GM18511 (cell line): Measurements from ENCODE around the gene PRKN.

Experiments used
- ATAC-seq: cut with Tn5 transposase; IDR thresholded peaks from one replicate; pipeline ENCODE4 v1.9.1; 2021; ENCODE audit warnings: mild to moderate bottlenecking, moderate library complexity; ENCODE audit not compliant: unreplicated experiment

PRKN gene

DNA sequence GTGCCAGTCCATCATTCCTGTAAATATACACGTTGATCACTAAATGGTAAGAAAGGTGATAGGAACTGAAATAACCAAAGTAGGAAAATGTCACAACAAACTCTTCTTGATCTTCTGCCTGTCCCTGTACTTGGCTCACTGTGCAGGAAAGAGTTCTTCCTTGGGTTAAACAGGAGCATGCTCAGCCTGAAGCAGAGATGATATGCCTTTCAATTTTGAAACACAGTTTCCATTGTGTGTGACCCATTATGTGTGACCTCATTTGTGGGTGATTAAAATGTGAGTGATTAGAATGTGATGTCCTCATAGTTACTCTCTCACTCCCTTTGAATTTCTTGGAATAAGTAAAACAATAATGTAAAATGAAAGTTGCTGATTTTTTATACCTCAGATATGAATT lies 1026.5 kb downstream of the PRKN start:
- no peak for ATAC-seq

DNA sequence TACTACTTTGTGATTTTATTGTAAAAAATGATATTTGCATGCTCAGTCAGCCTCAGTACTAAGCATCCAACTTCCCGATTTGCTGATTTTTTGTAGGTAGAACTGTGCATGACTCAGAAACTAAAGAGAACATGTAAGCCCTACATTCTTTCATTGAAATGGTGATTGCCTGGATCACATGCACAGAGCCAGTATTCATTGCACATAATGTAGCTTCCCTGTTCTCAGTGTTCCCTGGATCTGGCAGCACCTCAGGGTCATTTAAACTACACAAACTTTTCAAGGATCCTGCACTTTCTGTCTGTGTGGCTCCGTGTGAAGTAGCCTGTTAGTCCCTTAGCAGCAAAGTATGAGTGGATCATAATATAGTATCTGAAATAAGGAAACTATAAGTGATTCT lies 1030.8 kb downstream of the PRKN start:
- no peak for ATAC-seq

DNA sequence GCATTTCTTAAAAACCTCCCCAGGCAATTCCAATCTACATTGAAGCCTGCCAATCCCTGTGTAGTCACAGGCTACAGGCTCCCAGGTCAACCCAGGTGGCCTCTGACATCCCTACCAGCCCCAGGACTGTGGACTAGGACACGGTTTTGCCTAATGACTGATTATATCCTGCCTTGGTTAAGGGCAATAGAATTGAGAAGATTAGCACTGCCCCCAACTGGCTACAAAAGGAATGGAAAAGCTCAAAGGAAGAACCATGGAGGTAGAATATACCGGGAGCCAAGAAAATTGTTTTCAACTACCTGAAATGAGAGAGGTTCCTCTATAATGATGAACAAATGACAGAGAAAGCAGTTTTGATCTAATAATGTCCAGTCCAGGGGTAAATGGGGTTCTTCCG lies 1032.6 kb downstream of the PRKN start:
- no peak for ATAC-seq

DNA sequence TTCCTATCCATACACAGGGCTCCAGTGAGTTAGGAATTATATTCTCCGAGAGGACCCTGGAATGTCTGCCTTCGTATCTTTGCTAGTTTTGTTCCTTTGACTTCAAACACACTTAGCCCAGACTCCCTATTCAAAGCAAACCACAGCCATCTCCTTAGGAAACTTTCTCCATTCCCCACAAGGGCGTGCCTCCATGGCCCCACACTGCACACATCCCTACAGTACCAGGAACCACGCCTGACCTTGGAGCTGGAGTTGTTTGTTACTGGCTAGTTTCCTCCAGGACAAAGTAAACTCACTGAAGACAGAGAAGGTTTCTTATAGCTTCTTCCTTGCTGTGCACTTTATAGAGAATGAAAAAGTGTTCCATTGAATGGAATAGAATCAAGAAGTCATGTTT lies 1040.9 kb downstream of the PRKN start:
- ATAC-seq: no peak

DNA sequence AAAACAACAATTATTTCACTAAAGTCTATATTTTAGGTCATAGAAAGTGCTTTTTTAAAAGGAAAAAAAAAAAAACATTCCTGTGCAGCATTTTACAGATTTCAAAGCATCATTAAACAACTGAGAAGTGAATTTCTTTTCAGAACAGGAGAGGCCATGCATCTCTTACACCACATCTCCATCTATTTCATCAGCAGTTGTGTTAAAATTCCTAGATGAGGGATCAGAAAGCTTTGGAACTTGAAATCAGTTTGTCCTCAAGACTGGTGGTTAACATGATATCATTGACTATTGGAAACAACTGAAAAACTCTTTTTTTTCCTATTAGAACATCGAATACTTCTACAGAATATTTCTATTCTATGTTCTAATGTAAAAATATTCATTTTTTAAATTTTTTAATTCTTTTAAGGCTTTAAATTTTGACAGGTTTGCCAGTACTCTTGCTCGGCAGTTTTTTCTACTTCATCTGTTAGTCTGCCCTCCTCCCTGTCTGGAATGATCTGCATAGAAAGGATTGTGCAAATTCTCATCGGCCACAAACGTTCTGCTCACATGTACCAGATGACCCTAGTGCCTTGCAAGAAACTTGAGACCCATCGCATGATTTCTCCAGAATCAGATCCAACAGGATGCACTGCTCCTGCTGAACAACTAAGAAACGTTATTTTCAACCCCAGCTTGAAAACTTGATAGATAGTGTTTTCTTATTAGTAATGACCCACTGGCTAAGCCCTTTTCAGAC lies 1042.7 kb downstream of the PRKN start:
- ATAC-seq: no peak

DNA sequence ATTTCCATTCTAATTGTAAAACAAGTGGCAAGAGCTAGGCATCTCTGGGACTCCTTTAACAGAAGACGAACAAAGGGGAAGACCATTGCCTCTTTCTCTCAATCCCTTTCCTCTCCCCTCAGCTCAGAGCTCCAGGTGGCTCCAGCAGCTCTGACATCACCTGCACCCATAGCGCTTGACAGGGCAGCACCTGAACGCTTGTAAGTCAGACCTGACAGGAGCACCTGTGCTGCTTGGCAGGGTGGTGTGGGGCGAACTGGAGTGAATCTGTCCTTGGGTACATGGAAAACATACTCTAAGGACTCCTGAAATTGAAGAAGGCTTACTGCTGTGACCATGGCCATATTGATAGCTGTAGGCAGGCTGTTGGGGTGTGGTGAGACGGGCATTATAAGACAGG lies 1044.2 kb downstream of the PRKN start:
- no peak for ATAC-seq

DNA sequence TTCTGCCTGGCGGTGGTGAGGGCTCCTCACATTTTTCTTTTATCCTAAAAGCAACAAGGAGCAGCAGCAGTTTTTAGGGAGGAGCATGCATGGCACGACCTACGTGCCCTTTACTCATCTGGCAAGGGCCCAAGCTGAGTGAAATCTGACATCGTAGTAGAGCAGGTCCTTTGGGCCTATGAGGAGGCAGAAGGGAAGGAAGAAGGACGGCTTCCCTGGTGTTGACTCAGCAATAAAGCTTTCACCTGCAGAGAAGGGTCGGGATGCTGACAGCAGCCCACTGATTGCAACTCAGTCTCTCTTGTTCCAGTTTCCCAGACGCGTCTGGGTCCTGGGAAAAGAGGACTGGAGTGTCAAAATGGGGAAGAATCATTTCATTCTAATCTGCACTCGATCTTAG lies 1044.6 kb downstream of the PRKN start:
- no peak for ATAC-seq

DNA sequence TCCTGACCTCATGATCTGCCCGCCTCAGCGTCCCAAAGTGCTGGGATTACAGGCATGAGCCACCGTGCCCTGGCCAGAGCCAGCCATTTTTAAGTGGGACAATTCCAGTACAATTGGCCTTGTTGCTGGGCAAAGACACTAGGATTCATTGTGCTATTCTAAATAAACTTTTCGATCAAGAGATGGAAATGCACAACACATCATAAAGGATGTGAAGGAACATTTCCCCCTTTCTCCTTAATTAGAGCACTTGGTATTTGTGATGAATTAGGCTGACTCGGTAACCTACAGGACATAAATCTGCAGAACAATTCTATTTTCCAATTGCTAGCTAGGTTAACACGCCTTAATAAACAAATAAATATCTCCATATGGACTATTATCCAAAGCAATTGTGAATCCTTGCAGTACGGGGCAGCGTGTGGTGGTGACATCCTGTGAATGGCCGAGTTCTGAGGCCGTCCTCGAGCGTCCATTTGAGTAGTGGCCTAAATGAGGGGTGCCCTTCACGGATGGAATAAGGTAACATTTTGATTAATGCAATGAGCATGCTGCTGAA lies 1047.5 kb downstream of the PRKN start:
- ATAC-seq: no peak

DNA sequence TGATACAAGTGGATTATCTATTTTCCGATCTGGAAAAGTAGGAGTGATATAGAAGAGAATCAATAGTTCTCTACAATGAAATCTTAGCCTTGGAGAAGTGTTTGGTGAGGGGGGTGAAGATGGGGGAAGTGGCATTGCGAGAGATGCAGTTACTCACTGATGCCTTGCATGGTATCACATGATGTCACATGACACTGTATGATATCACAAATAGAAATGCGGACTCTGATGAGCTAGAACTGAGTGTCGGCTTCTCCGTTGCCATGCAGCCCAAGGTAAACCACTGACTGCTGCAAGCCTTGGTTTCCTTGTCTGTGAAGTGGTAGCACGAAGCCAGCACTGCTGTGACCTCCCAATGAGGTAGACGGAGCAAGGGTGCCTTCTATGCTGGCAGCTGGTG lies 1050.4 kb downstream of the PRKN start:
- no peak for ATAC-seq

DNA sequence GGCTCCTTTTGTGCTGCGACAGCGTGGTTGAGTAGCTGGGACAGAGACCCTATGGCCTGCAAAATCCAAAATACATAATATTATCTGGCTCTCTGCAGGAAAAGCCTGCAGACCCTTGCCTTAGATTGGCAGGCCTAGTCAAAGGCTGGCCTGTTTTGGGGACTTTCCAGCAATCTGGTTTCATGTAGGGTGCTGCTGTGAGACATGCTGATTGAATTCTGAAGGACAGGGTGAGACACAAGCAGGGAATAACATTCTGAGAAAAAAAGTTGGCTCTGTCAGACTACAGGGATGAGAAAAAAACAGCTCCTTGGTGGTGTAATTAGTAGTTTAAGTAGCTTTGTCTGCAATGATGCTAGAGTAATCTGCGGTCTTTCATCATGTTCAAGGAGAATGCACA lies 1051.0 kb downstream of the PRKN start:
- peak; percentile 62 for ATAC-seq

DNA sequence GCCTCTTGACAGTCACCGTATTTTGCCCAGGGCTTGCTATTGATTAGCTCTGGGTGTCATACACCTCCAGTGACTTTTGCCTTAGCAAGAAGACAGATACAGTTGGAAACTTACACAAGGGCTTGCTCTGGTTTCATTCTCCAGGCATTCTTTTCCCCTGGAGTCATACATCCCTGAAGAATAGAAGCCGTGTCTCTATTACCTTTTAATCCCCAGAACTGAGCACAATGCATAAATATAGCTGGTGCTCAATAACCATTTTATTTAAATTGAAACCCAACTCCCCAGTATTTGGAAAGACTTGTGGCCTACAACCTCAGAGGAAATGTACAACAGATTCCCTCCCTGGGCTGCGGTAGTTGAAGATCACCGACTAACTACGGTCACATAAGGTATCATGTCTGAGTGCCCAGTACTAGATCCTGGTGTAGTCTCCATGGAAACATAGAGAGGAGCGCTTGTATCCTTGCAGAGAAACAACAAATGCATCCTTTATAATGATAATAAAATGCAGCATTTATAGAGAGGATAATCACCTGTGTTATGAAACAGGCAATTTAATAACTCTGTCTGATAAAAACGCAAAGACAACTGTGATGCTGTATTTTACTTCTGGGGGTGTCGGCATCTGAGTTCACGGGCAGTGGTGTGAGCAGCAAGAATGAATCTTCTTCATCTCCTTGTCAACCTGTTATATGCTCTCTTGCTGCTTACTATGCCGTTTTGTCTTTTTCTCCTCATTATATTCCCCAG lies 1052.5 kb downstream of the PRKN start:
- no peak for ATAC-seq

DNA sequence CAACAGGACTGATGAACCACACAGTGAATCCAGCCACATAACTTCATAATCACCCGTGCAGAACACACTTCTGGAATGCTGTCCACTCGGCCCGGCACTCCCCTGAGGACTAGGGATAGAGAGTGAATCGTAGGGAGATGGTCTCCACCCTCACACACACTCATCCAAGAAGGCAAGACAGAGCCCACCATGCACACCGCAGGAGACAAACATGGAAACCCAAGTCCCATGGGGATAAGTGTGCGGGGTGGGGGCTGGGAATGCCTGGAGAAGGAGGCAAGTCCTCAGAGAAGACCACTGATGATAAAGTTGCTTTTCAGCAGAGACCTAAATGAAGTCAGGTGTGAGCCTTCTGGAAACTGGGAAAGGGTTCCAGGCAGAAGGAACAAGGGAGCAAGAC lies 1054.5 kb downstream of the PRKN start:
- ATAC-seq: no peak

DNA sequence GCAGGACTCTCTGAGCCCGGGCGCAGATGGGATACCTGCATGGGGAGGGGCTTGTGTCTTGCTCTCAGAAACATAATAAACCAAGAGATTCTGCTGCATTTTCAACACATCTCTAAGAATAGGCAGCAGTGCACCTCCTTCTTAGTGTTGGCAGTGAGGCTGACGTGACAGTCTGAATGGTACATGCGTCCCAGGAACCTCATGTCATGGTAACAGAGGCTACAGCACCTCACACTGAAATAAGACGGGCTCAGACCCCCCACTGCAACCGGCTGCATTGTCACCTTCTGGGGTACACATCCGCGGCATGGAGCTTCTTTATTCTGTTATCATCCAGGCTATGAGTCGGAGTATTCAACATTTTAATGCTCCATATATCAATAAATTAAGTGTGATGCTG lies 1056.4 kb downstream of the PRKN start:
- no peak for ATAC-seq

DNA sequence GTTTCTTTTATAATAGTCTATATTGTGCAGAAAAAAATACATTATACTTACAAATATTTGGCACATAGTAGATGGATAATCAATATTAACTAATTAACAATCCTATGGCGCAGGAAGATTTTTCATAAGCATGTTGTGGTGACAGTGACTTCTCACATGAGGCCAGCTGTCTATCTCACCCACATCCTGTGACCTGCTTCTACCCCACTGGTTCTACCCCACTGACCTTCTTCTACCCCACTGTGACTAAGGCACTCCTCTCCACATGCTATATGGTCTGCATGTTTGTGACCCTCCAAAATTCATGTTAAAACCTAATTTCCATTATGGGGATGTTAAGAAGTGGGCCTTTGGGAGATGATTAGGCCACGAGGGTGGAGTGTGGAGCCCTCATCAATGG lies 1058.9 kb downstream of the PRKN start:
- no peak for ATAC-seq

DNA sequence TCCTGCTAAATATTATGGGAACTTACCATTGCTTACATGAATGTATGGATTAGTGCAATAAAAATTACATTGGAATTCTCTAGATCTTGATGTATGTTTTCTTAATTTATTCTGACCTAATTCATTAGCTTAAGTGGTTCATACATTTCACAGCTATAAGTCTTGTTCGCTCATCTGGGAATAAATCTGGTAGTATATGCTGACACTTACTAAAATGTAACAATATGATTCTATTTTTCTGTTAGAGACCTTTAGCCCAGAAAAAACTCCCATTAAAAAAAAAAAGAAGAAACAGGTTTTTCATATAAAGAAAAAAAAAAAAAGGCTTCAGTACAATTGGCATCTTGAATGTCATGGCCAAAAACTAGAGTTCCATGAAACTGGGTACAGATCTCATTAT lies 1059.6 kb downstream of the PRKN start:
- ATAC-seq: no peak

DNA sequence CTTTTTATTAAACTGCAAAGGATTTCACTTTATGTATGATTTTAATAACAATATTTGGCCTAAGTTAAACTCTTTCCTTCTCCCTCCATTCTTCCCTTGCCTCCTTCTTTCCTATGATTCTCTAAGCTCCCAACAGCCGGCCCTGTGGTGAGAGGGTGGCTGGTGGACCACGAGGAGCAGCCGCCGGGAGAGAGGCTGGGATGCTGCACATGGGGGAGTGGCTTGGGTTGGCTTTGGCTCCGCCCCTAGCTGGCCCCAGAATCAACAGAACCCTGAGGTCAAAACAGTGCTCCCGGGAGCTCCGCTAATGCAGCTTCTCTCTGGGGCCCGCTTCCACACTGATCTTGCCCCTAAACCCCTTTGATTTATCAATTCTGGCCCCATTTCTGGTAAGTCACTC lies 1063.9 kb downstream of the PRKN start:
- no peak for ATAC-seq

DNA sequence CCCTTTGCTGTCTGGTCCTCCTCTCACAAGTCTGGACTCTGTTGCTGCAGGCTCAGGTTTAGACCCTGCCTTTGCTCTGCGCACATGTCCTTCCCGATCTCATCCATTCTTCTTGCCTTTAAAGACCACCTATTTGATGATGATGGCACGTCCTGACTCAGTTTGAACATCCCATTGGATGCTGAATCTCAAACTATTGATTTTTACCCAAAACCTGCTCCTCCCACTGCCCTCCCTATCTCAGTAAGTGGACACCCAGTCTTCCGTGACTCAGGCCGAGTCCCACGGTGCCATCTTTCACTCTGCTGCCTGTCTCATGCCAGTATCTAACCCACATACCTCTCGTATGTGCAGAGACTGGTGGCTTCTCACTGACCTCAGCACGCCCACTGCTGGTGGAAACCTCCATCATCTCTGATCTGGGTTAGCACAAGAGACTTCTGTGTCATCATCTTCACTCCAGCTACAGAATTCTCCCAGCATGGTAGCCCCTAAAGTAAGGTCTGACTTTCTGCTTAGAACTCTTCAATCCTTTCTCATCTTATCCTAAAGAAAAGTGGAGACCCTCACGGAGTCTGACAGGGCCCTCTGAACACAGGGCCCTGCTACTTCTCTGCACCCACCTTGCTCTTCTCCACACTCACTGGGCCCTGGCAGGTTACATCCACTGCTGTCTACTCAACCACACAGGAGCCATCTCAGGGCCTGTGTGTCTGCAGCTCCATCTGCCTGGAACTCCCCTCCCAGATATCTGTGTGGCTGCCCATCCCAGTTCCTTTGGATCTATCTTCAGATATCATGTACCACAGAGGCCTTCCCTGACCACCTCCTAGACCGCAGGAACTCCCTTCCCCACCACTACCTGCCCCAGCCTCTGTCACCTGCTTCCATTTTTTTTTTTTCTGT lies 1066.6 kb downstream of the PRKN start:
- ATAC-seq: no peak

DNA sequence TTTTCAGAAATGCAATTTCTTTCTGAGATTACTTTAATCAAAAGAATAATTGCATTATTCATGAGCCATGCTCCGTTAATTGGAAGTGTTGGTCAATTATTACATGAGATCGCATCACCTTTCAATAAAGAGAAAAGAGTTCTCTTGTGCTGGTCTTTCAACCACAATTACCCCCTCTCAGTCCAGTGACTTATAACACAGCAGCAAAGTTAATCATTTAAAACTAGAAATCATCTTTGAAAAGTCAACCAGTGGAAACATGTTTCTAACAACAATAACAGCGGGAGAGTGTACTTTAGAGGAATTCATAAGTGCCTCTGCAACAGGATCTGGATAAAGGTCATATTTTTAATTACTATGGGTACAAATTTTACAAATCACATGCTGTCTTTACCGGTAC lies 1069.4 kb downstream of the PRKN start:
- no peak for ATAC-seq

DNA sequence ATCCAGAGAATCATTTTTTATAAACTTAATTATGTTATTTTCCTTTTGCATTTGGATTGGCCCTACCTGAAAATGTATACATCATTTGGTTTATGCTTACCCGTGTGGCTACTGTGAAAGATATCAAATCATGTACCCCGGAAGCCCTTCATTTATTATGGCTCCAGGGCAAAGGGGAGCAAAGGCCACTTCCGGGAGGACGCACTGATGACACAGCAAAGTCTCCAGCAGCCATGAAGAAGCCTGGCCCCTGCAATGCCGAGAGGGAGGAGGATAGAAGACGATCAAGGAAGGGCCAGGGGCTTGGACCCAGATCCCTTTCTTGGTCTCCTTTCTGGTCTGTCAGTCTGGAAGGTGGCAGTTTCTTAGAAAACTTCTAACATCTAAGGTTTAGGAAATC lies 1073.4 kb downstream of the PRKN start:
- ATAC-seq: no peak

DNA sequence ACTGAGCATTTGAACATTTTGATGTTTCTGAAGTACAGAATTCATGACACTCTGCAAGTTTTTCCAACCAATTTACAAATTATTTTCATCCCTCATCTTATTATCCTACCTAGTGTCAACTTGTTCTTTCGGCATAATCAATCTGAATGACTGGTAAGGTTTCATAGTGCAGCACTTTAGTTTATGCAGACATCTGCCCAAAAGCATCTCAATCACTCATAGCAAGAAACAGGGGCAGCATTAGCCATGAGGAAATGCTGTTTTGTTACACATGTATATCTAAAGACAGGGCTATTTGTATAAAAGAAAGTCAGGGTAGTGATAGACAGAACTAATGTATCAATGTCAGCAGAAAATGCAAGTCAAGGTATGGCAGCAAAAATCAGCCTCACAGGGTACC lies 1075.6 kb downstream of the PRKN start:
- no peak for ATAC-seq

DNA sequence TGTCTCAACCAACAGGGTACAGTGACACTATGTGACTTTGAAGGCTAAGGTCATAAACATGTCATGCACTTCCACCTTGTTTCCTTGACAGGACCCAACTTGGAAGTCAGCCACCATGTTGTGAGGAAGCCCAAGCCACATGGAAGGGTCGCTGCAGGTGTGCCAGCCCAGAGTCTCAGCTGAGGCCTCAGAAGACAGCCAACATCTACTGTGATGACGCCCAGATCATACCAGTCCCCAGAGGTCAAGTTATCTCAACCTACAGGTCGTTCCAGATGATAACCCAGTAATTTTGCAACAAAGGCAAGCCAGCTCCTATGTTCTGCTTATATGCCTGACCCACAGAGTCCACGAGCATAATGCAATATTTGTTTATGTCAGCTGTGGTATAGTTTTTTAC lies 1077.7 kb downstream of the PRKN start:
- ATAC-seq: no peak
